HG03066 (cell line): ENCODE results near the gene XRN2.
"Not testable (repeated sequence)": the region's sequence is repeated elsewhere in the genome, so short reads cannot be mapped to it uniquely, and the experiment has no call there.

Experiments
- ATAC-seq: cut with Tn5 transposase; IDR thresholded peaks from one replicate; pipeline ENCODE4 v1.9.1; 2021; ENCODE audit warnings: low read depth; ENCODE audit not compliant: unreplicated experiment

The XRN2 gene

DNA sequence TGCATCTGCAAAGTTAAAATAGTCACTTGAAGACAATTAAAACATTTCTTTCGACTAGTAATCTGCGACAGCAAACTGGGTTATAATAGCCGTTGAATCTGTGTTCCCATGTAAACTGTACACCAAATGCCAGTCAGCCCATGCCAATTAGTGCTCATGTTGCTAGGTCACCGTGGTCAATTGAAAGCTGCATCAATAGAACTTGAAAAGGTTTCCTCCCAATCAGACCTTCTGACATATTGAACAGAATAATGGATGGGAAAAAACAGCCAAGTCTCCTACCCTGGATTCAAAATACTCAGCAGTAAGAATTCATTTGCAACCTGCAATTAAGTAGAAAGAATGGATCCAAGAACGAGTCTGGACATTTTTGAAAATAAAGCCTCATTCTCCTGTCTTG is 83.0 kb downstream of the XRN2 start:
- ATAC-seq: no peak

DNA sequence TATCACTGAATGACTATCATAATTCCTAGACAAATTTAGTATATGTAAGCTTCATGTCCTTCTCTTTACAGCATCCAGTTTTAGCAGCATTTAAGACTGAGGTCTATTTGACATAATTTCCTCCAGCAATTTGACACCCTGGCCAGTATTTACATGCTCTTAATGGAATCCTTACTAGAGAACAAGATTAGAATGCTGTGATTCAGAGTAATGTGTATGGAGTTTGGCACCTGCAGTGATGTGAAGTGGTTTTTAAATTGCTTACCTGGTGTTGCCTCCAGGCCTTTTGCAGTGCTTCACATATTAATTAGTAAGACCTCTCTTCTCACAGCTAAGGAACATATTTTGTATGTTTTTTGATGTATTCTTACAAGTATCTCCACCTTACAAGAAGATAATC is 84.4 kb downstream of the XRN2 start:
- no peak for ATAC-seq

DNA sequence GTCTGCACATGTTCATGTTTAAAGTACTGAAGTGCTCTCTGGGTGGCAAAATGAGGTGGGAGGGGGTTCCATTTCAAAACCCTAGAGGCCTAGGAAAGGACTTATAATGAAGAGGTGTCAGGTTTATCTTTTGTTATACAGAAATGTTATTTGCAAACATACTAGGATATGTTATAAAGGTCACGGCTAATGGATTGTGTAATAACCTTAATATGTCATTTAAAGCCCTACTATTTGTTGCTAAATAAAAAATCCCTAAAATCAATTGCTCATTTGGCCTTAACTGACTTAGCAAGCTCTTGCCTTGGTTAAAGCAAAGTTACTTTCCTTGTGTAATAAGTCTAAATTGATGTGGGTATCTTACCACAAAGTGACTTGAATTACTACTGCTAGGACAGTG is 85.4 kb downstream of the XRN2 start:
- ATAC-seq: no peak

DNA sequence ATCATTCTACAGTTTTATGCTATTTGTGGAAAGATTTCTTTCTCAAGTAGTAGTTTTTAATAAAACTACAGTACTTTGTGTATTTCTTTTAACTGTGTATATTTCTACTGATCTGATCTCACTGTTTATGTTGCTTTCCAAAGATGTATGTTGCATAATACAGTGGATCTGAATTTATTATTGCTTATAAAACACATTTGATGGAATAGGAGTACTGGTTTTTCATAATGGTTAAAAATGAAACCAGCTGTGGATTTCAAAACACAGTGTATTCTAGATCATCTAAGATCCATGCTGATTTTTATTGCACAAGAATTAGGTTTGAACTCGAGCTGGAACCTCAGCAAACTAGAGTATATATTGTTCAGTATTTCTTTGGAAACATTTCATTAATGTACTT is 86.2 kb downstream of the XRN2 start:
- ATAC-seq: no peak

DNA sequence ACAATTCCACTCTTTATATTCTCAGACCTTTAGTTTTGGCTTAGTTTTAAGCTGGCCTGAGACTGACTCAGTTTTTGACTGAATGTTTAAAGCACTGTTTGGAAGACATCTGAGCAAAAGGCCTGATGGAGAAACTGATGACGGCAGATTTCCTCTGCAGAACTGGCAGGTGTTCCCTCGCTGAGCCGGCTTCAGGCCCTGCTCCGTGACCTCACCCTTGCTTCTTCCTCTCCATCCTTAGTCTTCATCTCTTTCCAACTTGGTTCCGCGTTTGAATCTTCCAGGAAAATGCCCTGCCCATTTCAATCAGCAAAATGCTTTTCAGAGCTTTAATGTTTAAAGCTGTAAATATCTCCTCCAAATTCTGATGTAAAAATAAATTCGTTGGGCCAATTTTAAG is 87.6 kb downstream of the XRN2 start:
- no peak for ATAC-seq

DNA sequence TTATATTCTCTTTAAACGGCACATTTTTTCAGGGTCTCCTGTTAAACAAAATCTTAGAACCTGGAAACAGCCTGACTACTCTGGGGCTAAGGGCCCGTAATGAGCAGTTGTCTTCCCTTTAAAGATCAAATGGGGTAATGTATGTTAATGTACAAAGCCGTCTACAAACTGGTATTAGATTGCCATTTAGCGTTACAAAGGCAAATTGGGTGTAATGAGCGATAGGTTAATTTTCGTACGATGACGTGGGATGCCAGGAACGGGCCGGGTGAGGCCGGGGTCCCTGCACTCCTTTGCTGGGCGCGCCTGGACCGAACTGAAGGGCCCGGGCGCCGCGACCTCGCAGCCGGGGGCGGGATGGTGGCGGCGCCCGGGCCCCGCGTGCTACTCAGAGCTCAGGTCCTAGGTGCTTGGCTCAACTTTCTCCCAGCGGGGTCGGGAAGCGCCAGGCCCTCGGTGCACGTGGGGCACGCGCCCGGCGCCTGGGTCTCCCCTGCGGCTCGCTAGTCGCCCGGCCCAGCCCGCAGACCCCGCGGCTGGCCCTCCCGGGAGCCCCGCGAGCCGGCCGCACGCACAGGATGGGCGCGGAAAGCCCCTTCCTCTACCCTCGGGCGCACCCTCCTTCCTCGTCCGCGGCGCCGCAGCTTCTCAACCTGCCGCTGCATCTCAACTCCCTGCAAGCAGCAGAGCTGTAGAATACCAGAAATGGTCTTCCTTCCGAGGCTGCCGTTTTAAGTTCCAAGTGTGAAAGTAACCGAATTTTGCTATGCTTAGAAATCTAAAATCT is 88.2 kb downstream of the XRN2 start:
- no peak for ATAC-seq

DNA sequence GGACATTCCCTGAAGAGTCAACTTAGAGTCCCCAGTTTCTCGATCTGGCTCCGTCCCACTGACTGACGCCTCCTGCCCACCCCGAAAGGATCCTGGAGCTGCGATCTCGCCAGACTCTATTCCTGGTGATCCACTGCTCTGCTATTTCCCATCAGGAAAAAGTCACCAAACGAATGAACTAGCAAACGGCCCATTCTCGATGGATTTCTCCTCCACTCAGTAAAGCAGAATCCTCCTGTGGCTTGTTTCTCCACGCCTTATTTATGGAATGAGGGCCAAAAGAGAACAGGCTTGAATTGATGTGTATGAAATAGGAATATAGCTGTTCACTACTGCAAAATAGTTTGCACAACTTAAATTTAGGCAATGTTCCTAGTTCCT is 88.8 kb downstream of the XRN2 start:
- ATAC-seq: no peak

DNA sequence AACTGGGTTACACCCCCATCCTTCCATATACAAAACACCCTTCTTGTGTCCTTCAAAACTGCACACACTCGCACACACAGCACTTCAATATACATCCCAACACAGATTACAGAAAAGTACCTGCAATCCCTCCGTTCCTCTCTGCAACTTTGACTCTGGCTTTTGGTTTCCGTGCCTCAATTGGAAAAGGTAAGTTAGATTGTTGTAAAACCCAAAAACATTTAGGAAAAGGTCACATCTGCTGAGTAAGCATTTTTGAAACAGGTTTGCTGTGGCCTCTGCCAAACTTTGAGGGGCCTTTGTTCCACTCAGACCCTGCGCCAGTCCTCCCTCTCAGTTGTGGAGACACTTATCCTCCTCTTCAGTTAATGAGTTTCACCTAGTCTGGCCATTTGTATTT is 90.0 kb downstream of the XRN2 start:
- ATAC-seq: no peak

DNA sequence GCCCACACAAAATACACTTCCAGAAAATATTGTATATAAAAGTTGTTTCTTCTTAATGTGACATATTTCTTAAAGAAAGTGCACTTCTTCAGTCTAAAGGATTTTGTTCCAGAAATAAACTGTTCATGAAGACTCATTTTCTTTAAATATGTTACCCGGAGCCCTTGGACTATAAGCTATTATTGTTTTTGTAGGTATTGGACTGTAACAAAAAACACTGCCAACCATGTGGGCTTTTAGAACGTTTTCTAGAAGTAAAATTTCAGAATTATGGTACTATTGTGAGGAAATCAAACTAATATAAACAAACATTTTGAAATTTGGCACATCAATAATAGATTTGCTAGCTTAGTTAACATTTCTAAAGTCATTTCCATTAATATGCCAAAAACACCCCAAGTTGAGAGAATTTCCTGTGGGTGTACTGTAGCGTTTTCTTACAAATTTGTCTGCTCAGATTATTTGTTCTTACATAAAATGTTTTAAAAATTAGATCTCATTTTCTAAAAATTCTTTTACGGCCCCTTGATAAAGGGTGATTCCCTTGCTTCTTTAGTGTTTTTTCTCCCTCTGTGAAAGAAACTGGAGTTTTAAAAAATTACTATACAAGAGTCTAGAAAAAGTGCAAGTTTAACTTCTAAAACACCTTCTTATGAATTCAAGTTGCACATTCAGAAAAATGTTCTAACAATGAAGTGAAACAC is 90.8 kb downstream of the XRN2 start:
- no peak for ATAC-seq

DNA sequence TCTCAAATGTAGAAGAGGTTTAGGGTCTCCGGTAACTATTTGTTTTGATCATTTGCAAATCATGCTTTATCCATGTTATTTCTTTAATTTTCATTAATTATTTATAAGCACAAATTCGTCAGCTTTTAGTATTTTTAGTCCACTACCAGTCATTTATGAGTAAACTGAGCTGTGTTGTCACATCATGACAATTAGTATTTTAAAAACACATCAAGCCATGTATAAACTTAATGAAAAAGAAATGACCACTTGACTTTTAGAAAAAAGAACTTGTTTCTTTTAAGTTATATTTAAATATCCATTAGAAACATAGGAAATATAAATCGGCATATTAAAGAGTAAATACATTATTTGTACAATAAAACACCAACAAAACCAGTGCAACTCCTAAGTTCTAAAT is 91.4 kb downstream of the XRN2 start:
- ATAC-seq: no peak

DNA sequence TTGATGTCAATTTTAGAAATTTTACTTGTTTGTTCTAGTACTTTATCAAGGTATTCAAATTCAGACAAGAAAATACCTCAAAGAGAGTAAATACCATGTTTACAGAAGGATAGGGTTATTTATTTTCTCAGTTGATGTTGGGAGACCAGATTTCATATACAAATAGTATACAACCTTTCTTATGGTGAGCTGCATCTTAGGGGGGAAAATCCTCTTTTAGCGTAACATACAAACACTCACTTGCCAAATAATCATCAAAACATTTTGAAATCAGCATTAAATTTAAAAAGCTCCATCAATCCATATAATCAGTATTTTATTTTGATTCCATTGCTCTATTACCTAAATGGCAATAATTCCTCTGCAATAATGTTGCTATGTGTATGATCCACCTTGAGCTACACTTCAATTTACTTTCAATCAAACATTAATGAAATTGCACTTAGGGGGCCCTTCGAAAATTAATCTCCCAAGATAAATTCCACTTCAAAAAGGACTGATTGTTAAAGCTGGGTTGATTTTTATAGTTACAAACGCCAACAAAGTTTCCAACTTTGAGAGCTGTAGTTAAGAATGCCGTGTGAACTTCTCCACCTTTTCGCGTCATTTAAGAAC is 92.0 kb downstream of the XRN2 start:
- no peak for ATAC-seq

DNA sequence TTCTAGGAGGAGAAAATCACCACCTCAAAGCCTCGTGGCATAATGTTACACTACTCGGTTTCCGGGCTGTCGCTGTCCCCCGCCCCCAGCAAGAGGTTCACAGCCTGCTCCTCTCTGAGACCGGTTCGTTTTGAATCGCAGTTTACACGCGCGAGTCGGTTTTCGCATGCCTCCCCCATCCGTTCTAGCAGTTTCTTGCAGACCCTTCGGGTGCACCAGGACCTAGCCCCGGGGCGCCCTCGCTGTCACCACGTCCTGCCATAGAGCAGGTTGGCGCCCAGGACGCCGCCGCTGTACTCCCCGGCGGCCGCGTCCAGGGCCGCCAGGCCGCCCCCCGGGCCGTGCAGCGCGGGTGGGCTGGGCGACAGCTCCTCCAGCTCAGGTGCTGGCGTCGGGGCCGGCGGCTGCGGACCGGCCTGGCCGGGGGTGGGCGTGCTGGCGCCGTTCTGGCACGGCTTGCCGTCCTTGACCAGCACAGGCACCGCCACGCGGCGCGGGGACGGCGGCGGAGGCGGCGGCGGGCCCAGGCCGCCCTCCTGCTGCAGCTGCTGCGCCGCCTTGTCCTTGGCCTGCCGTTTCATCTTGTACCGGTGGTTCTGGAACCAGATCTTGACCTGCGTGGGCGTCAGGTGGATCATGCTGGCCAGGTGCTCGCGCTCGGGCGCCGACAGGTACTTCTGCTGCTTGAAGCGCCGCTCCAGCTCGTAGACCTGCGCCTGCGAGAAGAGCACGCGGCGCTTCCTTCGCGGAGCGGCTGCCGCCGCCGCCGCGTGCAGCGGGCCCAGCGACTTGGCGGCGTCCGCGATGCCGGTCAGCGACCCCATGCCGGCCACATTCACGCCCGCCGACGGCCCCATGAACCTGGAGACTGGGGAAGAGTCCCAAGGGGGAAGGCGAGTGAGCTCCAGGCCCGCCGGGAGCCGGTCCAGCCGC is 92.8 kb downstream of the XRN2 start:
- ATAC-seq: no peak

DNA sequence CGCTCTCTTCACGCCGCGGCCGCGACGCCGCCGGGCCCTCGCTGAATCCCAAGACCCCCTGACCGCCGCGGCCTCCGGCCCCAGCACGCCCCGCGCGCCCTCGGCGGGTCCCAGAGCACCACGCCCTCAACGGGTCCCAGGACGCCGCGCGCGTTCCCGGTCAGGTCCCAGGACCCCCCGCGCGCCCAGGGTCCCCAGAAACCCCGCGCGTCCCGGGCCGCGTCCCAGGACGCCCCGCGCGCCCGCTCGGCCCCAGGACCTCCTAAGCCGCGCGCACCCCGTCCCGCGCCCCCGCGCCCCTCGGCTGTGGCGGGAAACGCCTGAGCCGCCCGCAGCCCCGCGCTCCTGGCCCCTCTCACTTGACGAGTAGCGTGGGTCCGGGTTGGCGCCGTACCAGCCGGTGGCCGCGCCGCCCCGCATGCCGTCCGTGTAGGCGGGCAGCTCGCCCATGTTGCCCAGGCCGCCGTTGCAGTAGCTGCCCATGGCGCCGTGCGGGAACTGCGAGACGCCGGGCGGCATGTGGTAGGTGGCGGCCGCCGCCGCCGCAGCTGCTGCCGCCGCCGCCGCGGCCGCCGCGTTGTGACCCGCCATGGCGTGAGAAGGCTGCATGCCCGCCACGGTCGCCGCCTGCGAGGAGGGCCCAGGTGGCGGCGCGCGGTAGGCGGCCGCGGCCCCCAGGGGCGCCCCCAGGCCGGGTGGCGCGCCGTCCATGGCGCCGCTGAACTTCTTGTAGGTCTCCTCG is 93.6 kb downstream of the XRN2 start:
- ATAC-seq: no peak

DNA sequence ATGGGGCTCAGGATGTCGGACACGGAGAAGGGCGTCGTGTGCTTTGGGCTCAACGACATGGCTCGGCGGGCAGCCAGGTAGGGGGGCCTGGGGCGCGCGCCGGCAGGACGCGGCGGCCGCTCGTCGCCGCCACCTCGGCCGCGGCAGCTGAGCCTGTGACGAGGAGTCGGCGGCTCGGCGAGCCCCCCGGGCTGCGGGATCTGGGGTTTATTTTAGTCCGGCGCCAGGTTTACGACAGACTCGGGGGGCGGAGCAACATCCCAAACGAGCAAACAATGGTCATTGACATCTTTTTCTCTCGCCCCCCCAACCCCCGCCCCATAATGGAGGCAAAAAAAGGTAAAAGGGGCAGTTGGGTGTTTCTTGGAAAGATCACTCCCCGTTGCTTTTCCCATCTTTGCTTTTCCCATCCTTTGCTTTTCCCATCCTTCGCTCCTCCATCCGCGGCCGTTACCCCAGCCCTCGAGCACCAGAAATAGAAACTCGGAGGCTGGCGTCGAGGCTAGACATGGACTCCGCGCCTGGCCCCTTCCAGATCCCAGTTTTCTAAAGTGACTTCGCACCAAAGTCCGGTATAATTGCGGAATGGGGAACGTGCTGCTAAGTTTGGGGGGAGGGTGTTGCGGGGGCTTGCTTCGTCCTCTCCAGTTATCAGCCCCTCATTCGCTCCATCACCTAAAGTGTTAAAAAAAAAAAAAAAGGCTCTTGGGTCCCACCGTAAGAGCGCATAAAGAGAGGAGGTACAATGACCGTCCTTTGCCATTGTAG is 94.4 kb downstream of the XRN2 start, which contains the start of gene NKX2-4:
TSS of gene NKX2-4 (minus strand) at position 186 of the 768 bp plus-strand sequence. CDS start at position 59, 127 bp downstream.
- ATAC-seq: no peak

DNA sequence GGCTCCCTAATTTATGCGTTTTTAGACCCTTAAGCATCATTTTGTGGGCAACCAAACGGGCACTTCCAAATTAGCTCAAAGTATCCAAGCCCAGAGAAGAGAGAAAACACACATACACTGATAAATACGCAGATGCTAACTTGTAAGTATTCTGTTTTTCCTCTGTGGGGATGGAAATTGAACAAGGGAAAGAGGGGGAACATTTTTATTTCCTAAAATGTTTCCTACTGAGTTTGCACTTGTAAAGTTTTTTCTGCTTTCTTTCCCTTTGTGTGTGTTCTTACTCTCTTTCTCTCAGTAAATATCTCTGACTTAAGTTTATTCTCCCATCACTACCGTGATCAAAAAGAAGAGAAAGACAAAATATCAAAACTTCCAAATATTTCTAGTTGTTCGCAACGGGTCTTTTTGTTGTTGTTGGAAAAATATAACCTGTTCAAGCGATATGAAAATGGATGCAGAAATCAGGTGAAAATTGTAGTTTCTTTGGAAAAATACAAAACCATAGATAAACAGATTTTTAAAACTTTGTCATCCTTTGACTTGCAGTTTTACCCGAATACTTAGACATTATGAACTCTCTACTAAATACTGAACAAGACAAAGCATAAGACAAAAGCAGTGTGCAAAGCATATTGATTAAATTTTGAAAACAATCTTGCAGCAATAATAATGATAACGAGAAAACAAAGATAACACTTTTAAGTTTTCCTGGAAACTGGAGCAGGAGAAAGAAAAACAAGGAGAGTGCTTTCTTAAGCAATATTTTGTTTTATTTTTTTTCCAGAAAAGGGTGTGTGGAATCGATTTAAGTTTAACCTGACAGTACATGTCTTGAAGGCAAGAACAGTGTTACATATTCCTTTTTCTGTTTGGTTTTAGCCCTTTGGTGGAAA is 95.2 kb downstream of the XRN2 start:
- no peak for ATAC-seq

DNA sequence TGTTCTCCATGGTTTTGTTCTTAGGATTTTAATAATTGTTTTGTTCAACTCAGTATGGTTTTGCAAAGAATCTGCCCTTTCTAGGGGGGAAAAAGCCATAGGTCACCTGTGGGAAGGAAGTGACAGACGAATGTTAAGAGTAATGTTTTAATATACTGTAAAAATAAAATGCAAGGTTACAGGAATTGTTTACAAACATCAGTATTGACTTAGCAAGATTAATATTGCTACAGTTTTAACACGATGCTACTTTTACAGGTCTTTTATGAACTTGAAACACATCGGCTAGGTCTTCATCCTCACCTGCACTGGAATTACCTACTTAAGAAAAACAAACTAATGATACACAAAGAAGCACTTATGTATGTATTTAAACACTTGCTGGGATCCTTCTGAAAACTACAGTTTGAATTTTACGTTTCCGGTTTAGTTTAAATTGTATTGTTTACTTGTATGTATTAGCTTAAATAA is 95.9 kb downstream of the XRN2 start:
- no peak for ATAC-seq

DNA sequence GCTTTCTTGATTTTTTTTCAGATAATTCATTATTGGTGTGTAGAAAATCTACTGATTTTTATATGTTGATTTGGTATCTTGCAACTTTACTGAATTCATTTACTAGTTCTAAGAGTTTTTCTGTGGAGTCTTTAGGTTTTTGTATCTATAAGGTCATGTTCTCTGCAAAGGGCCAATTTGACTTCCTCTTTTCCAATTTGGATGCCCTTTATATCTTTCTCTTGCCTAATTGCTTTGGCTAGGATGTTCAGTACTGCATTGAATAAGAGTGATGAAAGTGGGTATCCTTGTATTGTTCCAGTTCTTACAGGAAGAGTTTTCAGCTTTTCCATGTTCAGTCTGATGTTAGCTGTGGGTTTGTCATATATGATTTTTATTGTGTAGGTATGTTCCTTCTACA is 108.6 kb downstream of the XRN2 start:
- ATAC-seq: no peak

DNA sequence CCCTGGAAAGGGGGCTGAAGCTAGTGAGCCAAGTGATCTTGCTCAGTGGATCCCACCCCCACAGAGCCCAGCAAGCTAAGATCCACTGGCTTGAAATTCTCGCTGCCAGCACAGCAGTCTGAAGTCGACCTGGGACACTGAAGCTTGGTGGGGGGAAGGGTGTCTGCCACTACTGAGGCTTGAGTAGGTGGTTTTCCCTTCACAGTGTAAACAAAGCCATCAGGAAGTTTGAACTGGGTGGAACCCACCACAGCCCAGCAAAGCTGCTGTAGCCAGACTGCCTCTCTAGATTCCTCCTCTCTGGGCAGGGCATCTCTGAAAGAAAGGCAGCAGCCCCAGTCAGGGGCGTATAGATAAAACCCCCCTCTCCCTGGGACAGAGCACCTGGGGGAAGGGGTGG is 110.9 kb downstream of the XRN2 start:
- not testable (repeated sequence) for ATAC-seq
